ENCODE results near the gene CXorf49B.
"Not testable (repeated sequence)": the region's sequence is repeated elsewhere in the genome, so short reads cannot be mapped to it uniquely, and the experiment has no call there.

GRCh38 chrX:71763049-71763448, at the start of gene CXorf49B:
- not testable (repeated sequence) for TF ChIP-seq SUZ12 (IDR thresholded peaks at IDR 0.05; ENCODE audit: extremely low read depth, insufficient read depth, insufficient read length); YY1 (IDR thresholded peaks at IDR 0.05; ENCODE audit: insufficient read depth, insufficient read length); ZNF274 (IDR thresholded peaks at IDR 0.05; ENCODE audit: low read depth, low read length)

Data from NT2/D1 (cell line).